GM19397 (cell line): Measurements from ENCODE around the gene OPRL1.

ENCODE experiments used
- ATAC-seq: cut with Tn5 transposase; IDR thresholded peaks from one replicate; pipeline ENCODE4 v1.9.1; 2021; ENCODE audit warnings: mild to moderate bottlenecking, moderate library complexity; ENCODE audit not compliant: unreplicated experiment

Gene OPRL1

DNA sequence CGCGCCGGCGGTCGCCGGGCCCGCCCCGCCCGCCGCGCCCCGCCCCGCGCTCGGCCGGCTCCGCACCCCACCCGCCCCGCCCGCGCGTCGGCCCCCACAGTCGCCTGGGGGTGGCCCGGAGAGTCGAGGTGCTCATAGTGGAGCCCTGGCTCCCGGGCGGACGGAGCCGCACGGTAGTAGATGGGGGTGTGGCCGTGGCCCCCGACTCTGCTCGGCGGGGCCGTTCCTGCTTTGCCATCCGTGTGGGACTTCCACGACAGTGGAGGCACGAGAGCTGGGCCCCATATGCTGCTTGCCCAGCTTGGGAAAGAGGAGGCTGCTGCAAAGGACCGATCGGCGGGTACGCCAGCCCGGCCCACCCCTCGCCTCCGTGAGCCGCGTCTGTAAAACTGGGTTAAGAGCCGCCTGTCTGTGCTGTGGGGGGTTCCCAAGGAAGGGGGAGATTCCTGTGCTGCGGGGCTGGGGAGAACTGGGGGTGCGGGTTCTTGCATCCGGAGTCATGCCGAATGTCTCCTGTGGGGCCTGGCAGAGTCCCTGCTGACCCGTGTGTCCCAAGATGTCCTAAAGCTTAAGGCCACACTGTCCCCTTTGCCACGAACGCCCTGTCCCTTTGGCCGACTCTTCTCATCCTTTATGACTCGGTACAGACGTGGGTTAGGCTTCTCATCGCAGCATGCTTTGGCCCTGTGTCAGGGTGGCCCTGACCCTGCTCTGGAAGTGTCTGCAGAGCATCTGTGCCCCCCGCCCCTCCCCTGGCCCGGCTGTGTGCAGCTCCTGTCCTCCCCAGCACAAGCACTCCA, at the start of gene OPRL1:
TSS of gene OPRL1 (plus strand) at position 70 of the 800 bp plus-strand sequence. CDS start 12,639 bp downstream, outside the sequence.
- ATAC-seq = no peak

DNA sequence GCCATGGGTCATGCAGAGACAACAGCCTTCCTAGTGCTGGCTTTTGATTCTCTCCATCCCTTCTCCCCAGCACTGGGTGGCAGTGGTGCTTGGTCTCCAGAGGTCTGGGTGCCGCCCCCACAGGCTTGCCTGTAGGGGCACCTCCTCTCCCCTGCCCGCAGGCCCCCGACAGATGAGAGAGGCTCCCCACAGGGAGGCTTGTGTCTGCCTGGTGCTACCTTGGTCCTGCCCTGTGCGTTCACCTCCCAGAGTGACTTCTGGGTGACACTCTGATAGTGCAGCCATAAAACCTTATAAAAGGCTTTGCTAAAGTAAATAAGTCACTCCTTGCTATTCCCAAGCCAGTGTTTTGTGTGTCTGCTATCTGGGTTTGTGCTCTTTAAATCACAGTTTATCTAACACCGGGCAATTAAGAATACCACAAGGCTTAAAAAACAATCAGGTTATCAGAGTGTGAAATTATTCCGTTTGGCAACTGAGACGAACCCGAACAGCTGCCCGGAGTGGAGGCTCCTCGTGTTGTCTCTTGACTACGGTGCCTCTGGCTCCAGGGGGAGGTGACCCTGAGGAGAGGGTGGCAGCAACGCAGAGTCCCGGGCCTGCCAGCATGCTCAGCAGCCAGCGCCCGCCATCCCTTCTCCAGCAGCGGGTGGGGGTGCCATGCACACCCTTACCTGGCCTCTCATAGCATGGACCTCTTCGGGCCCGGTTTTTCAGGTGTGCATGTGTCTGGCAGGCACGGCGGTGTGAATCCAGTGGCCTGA, 49.3 kb upstream of the OPRL1 start:
- no peak for ATAC-seq

DNA sequence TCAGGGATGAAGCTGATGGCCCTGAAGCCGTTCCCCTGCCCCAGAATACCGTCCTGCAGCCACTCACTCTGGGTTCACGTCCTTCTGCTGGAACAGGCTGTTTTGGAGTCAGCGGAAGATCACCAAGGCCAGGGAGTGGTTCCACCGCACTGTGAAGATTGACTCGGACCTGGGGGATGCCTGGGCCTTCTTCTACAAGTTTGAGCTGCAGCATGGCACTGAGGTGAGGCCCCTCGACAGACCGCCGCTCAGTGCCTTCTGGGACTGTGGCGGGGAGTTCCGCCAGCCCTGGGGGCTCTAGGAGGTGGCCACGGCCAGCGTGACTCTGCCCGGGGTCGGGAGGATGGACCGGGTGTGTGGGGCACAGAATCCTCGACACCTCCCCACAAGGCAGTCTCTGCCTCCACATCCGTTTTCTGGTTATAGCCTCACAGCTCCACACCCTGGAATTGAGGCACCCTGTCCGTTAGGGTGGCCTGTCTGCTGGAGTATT, 48.0 kb upstream of the OPRL1 start:
- ATAC-seq = no peak

DNA sequence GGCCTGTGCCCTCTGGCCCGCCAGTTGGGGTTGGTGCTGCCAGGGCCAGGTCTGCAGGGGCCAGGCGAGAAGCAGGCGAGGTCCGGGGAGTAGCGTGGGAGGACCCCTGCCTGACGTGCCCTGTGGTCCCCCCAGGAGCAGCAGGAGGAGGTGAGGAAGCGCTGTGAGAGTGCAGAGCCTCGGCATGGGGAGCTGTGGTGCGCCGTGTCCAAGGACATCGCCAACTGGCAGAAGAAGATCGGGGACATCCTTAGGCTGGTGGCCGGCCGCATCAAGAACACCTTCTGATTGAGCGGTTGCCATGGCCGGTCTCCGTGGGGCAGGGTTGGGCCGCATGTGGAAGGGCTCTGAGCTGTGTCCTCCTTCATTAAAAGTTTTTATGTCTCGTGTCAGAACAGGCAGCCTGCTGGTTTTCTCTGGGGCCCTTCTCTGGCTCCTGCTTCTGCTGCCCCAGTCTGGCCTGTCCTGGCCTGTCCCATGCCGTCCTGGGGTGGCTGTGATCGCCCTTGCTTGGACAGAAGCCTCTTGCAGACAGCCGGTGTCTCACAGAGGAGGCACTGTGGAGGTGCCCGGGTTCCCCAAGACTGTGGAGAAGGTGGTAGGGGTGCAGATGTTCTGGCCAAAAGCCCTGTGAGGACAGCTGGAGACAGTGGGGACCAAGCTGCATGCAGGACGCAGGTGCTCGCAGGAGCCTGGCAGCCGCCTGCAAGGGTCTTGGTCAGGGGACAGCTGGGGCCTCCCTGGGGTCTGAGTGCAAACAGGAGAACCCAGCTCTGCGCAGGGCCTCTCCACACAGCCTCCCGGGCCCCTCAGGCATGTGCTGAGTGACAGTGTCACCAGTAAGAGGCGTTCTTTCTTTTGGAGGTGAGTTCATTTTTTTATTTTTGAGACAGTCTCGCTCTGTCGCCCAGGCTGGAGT, 46.9 kb upstream of the OPRL1 start:
- ATAC-seq = no peak

DNA sequence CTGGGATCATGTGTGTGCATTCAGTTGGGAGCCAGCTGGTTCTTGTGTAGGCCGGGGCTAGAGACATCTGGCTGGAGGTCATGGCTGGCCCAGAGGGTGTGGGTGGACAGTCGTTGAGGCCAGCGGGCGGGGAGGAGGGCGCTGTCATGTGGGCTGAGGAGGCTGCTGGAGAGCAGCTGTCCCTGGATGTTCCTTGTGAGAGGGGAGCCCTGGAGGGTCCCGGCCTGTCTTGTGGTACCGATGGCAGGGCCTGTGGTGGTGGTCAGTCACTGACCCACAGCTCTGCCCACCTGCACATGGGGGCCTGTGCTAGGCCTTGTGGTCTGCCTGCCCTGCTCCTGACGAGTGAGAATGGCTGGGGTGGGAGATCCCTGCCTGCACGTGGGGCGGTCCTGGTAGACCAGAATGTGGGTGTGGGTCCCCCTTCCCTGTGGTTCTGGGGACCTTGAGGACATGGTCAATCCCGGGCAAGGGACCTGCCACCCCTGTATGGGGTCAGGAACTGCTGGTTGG, 45.8 kb upstream of the OPRL1 start:
- ATAC-seq = no peak

DNA sequence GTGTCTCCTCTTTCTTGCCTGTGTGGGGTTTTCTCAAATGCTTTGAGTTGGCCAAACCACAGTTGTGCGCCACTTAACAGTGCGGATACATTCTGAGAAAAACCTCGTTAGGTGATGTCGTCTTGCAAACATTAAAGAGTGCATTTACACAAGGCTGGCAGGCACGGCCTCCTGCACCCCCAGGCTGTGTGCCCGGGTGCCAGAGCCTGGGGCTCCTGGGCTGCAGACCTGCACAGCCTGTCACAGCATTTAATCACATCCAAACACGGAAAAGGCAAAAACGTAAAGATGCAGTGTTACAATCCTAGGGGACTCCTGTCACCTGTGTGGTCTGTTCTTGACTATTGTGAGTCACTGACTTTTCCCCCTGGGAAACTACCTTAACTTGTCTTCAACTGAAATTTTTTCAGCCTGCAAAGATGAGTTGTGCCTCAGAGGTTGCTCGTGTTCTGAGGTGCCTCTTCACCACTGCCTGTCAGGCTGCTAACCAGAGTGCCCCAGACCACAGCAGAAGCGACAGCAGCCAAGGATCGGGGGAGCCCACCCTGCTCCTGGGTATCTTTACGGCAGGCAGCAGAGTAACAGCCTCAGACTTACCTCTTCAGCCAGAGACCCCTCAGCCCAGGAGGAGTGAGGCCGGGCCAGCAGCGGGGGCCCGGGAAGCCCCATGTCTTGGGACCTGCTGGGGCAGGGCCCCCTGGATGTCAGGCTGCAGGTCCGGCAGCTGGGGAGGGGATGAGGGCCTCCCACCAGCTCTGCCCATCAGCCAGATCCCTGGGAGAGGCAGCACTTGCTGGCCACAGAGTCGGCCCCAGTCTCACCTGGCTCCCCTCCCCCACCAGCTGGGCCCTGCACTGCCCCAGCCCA, 44.6 kb upstream of the OPRL1 start:
- no peak for ATAC-seq

DNA sequence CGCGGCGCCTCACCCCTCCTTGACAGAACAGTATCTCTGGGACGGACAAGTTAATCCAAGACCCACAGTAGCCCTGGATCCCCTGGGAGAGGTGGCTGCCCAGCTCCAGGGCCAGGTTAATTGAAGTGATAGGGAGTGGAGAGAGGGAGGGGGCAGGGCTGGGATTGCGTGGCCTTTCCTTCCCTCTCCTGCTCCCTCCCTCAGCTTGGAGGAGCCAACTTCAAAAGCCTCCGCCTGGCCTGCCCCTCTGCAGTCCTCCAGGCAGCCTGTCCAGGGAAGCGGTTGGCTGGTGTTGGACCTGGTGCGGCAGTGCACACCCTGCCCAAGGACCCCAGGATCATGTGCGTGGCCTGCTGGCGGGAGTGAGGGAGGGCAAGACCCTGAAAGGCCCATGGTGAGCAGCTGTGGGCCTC, 43.9 kb upstream of the OPRL1 start, which contains the start of gene C20orf204:
TSS of gene C20orf204 (plus strand) at position 250 of the 413 bp plus-strand sequence. CDS start at position 392, 142 bp downstream.
- no peak for ATAC-seq

DNA sequence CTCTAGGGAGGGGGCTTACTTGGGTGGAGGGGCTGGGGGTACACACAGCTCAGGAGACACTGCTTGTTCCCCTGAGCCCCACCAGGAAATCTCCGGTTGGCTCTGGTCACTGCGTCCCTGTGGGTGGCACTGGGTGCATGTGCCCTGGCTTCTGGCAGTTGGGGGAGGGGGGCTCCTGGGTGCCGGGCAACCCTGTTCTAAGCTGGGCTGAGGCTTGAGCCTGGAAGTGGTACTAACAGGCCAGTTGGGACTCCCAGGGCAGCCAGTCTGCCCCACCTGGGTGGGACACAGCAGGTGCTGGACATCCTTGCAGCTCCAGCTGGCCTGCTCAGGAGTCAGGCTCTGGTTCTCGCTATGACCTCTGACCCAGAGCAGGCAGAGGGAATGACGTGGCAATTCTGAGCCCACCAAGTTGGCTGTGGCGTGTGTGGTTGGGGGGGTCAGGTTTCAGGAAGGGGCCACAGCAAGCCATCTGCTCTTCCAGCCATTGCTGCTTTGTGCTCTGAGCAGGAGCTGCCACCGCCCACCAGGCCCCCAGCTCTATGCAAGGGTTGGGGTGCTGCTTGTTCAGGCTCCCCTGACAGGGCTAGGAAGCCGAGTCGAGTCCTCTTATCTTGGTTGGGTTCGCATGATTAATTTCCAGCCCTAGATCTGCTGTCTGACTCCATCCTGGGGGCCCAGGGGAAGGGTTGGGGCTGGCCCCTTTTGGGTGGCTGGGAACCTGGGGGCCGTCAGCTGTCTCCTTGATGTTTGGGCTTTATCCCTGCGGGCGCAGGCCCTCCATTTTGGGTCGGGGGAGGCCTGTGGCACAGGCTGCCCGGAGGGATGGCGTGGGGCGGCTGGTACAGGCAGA, 43.3 kb upstream of the OPRL1 start:
- no peak for ATAC-seq

DNA sequence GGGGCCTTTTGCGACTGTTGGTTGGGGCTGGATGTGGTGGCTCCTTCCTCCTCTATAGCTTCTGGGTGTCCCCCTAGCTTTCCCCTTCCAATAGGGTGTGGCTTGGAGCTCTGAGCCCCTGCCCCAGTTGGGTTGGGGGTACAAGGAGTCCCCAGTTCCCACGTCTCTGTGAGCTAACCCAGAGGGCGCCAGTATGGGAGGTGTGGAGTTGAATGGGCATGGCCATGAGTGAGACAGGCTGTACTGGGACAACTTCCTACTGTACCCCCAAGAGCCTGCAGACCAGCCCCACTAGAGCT, 42.7 kb upstream of the OPRL1 start:
- ATAC-seq = no peak

DNA sequence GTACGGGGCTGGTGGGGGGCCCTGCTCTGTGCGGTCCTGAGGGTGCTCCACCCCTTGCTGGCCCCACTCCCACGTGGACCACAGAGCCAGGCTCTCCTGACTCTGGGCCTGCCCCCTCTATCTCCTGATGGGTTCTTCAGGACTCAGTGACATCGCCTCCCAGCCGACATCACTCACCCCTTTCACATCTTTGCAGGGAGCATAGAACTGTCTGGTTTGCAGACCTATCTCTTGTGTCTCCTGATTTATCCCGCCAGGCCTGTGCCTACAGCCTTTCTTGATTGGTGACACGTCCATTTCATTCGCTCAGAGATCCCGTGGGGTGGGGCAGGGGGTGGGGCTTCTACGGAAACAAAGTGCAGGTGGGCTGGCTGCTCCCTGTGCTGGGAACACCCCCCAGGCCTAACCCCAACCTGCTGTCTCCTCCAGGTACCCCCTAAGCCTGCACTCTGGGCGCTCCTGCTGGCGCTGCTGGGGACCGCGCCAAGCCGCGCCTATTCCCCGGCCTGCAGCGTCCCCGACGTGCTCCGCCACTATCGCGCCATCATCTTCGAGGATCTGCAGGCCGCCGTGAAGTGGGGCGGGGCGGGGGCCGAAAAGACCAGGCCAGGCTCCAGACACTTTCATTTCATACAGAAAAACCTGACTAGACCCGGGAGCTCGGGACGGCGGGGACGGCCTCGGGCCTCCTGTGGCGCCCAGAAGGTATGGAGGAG, 42.2 kb upstream of the OPRL1 start:
- no peak for ATAC-seq

DNA sequence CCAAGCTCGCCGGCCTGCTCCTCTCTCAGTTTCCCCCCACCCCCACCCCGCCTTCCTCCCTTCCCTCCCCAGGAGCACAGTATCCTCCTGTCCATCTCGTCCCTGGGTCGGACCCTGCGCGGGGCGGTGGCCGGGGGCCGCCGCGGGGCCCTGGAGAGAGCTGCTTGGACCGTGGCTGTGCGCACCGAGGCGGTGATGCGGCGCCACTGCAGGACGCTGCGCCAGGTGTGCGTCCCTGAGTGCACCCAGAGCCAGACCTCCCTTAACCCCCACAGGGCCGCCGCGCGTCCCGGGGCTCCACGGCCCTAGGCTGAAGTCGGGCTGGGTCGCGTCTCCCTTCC, 41.7 kb upstream of the OPRL1 start:
- ATAC-seq = peak; percentile 37

DNA sequence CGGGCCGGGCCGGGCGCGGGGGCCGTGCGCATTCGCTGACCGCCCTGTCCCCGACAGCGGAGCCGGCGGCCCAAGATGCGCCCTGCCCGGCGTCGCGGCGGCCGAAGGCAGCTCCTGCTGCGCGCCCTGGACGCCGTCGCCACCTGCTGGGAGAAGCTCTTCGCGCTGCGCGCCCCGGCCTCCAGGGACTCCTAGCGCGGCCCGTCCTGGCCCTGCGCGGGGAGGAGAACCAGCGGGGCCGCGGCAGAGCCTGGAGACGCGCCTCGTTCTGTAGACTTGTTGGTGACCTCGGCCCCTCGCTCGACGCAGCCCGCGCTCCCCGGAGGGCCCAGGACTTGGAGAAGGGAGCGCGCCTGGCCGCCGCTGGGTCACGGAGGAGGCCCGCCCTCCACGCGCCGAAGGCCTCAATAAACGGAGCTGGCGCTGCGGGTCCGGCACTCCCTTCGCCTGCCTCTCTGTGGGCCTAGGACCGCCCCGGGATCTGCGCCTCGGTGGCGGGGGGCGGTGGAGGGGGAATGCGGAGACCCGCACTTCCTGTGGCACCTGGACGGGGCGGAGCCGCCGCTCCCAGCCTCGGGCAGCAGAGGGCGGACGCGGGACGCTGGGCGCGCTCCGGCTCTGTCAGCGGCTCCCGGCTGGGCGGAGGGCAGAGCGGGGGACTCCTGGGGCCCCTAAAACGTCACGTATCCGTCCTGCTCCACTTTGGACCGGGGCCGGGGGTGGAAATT, 41.2 kb upstream of the OPRL1 start:
- ATAC-seq = peak; percentile 50

DNA sequence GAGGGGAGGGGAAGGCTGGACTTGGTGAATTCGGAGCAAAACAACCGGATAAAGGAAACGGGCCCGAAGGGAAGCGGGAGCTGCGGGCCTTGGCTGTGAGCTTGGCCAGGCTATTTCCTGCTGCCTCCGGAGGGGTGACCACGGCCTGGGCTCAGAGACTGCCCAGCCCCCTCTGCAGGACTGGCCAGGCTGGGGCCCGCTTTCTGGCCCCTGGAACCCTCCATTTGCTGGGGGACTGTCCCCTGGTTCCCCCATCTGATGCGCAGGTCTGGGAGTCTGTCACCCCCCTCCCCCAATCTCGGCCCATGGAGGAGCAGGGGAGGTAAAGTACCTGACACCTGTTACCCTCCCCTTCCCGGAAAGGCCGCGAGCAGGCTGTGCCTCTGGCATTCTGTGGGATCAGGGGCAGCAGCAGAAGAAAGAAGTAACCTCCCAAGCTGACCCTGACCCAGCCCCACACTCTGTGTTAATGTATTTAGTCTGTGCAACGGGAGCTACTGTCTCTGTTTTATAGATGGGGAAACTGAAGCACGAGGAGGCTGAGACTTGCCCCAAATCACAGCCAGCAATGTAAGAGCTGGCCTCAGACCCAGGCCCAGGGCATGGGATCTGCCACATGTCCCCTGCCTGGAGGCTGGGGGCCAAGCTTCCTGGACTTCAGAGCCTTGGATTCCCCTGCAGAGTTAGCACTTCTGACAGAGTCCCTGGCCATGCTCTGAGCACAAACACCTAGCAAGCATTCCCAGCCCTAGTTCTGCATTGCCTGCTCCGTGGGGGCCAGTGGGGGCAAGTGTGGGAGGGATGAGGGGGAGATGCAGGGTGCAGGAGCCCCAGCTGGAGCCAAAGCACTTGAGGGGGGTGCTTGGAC, 40.4 kb upstream of the OPRL1 start:
- ATAC-seq = no peak

DNA sequence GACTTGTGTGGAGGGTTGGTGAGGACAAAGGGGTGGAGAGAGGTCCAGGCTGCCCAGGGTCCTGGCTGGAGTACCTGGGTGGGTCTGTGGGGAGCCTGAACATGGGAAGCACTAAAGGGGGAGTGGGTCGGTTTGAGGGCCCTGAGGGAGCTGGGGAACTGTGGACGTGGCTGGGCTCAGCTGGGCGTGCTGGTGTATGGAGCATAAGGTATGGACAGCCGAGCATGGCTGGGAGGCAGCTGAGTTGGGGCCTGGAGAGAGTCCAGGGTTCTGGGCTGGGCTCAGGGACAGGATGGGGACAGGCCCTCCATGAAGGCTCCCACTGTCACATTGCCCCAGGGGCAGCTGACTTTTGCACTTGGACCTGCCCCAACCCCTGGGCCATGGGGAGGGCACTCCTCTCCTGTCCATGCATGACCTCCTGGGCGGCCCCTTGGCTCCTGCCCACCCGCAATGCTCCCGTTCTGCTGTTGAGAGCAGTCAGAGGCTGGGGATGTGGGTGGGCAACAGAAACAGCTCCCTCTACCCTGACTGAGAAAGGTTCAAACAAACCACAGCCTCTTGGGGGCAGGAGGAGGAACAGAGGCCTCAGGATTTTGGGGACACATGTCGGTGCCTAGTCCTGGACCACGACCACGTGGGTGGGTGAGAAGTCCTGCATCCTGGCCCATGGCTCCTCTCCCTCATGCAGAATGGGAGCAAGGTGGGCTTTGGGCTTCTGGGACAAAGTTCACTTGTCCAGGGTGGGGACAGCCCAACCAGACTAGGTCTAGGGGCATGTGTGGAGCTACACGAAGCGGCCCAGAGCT, 39.4 kb upstream of the OPRL1 start:
- no peak for ATAC-seq

DNA sequence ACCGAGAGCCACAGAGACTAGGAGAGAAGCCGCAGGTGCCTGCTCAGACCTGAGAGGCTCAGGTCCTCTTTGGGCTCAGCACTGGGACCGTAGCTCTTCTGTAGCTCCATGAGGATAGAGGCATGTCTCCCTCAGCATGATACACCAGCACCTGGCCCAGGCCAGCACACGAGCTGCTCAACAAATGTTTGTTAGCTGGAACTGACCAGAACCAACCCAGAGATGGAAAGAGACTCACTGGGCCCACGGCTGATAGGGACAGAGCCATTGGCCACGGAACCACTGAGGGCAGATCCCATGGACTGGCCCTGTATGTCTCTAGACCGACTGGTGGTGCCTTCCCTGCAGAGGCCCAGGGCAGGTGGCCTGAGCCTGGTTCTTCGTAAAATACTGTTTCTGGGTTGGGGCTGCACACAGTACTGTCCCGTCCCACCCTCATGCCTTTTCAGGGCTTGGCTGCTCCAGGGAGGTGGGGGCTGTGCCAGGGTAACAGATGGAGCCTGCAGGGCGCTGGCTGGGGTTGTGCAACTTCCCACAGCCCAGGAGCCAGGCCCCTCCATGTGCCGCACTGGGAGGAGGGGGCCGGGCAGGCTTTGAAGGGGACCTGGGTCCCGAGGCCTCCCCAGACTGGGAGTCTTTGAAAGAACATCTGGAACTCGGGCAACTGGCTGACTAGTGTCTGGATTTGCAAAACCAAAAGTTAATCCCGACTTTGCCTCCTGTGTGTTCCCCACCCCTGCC, 38.7 kb upstream of the OPRL1 start:
- ATAC-seq = no peak

DNA sequence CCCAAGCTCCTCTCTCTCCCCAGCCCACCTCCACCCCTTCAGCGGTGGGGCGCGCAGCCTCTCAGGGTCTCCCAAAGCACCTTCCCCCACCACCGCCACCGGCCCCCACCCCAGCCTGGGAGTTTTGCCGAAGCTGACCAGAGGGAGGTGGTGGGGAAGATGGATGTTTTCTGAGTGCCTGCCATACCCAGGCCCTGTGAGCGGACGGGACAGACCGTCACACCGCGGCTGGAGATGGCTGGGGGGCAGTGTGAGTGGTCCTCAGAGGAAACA, 38.2 kb upstream of the OPRL1 start:
- ATAC-seq = no peak
